ENCODE results near the gene EARS2. TPM values are rescaled to one million over a fixed set of nuclear protein-coding genes. Genes with fewer than 3 reads are reported as not detected.

EARS2 gene
- total and polyA plus RNA-seq, 4 donors: 17.7 to 25.7 (median 22.3) TPM

- H3K27me3 ChIP-seq (ENCODE audit: control insufficient read depth in 3 of 3, insufficient read depth in 3 of 3, low read length in 2 of 3): no peaks in the 10 kb centered on the region
- H3K4me1 ChIP-seq (ENCODE audit: control insufficient read depth in 5 of 5, insufficient read depth in 5 of 5, low read length in 5 of 5): no peaks in the 10 kb centered on the region
- no peak overlapping the region for H3K27ac ChIP-seq (ENCODE audit: low read depth in 1 of 2, low read length in 1 of 2)
- no peak overlapping the region for H3K9ac ChIP-seq (ENCODE audit: insufficient read depth in 1 of 2, low read length in 2 of 2)
- TF ChIP-seq CTCF (IDR thresholded peaks at IDR 0.05; ENCODE audit: control extremely low read depth, extremely low read depth): no peak
- WGBS, 2 donors: 86% methylated on average over 4 of the region's 4 CpGs
- H3K4me3 ChIP-seq: no peak overlapping the region
- no peak for ATAC-seq (ENCODE audit: insufficient read depth, low FRiP score)
- DNase-seq: no peak
- no peaks in the 10 kb centered on the region for H3K9me3 ChIP-seq (ENCODE audit: control insufficient read depth in 4 of 4, insufficient read depth in 3 of 4, low read length in 3 of 4)
- peaks cover 38 to 52% (median 43%) of the 10 kb centered on the region in 4 donors for H3K36me3 ChIP-seq (ENCODE audit: control insufficient read depth in 4 of 4, insufficient read depth in 4 of 4, low read length in 4 of 4)
These were observed 76.9 kb downstream of the EARS2 start for GRCh38 chr16:23480257-23480656.

GRCh38 chr16:23479138-23479537 is 78.0 kb downstream of the EARS2 start:
- ATAC-seq (ENCODE audit: insufficient read depth, low FRiP score): no peak
- Histone ChIP-seq H3K36me3 (ENCODE audit: control insufficient read depth in 4 of 4, insufficient read depth in 4 of 4, low read length in 4 of 4) (peaks cover 37 to 52% (median 45%) of the 10 kb centered on the region in 4 donors), H3K9me3 (ENCODE audit: control insufficient read depth in 4 of 4, insufficient read depth in 3 of 4, low read length in 3 of 4) (no peaks in the 10 kb centered on the region), H3K27ac (ENCODE audit: low read depth in 1 of 2, low read length in 1 of 2) (no peak overlapping the region), H3K4me3 (no peak overlapping the region), H3K9ac (ENCODE audit: insufficient read depth in 1 of 2, low read length in 2 of 2) (no peak overlapping the region), H3K4me1 (ENCODE audit: control insufficient read depth in 5 of 5, insufficient read depth in 5 of 5, low read length in 5 of 5) (no peaks in the 10 kb centered on the region), H3K27me3 (ENCODE audit: control insufficient read depth in 3 of 3, insufficient read depth in 3 of 3, low read length in 2 of 3) (no peaks in the 10 kb centered on the region)
- no peak for TF ChIP-seq CTCF (IDR thresholded peaks at IDR 0.05; ENCODE audit: control extremely low read depth, extremely low read depth)
- DNase-seq: no peak
- WGBS, 2 donors: 90 to 97% methylated on average over 3 of the region's 3 CpGs

- H3K27me3 ChIP-seq (ENCODE audit: control insufficient read depth in 3 of 3, insufficient read depth in 3 of 3, low read length in 2 of 3): no peaks in the 10 kb centered on the region
- no peak for ATAC-seq (ENCODE audit: insufficient read depth, low FRiP score)
- H3K9me3 ChIP-seq (ENCODE audit: control insufficient read depth in 4 of 4, insufficient read depth in 3 of 4, low read length in 3 of 4): no peaks in the 10 kb centered on the region
- H3K9ac ChIP-seq (ENCODE audit: insufficient read depth in 1 of 2, low read length in 2 of 2): no peak overlapping the region
- DNase-seq: no peak
- WGBS, 2 donors: 98 to 99% methylated on average over 3 of the region's 3 CpGs
- no peak for TF ChIP-seq CTCF (IDR thresholded peaks at IDR 0.05; ENCODE audit: control extremely low read depth, extremely low read depth)
- peaks cover 40 to 52% (median 49%) of the 10 kb centered on the region in 4 donors for H3K36me3 ChIP-seq (ENCODE audit: control insufficient read depth in 4 of 4, insufficient read depth in 4 of 4, low read length in 4 of 4)
- H3K4me1 ChIP-seq (ENCODE audit: control insufficient read depth in 5 of 5, insufficient read depth in 5 of 5, low read length in 5 of 5): no peaks in the 10 kb centered on the region
- no peak overlapping the region for H3K27ac ChIP-seq (ENCODE audit: low read depth in 1 of 2, low read length in 1 of 2)
- no peak overlapping the region for H3K4me3 ChIP-seq
These were observed 78.6 kb downstream of the EARS2 start for GRCh38 chr16:23478566-23478965.

GRCh38 chr16:23476289-23476688 is 80.9 kb downstream of the EARS2 start:
- Histone ChIP-seq H3K9me3 (ENCODE audit: control insufficient read depth in 4 of 4, insufficient read depth in 3 of 4, low read length in 3 of 4) (no peaks in the 10 kb centered on the region), H3K27me3 (ENCODE audit: control insufficient read depth in 3 of 3, insufficient read depth in 3 of 3, low read length in 2 of 3) (no peaks in the 10 kb centered on the region), H3K4me3 (no peak overlapping the region), H3K4me1 (ENCODE audit: control insufficient read depth in 5 of 5, insufficient read depth in 5 of 5, low read length in 5 of 5) (no peaks in the 10 kb centered on the region), H3K9ac (ENCODE audit: insufficient read depth in 1 of 2, low read length in 2 of 2) (no peak overlapping the region), H3K36me3 (ENCODE audit: control insufficient read depth in 4 of 4, insufficient read depth in 4 of 4, low read length in 4 of 4) (peaks cover 35 to 51% (median 46%) of the 10 kb centered on the region in 4 donors), H3K27ac (ENCODE audit: low read depth in 1 of 2, low read length in 1 of 2) (no peak overlapping the region)
- 97 to 98% methylated on average over 1 of the region's 1 CpG for WGBS, 2 donors
- DNase-seq: no peak
- no peak for TF ChIP-seq CTCF (IDR thresholded peaks at IDR 0.05; ENCODE audit: control extremely low read depth, extremely low read depth)
- no peak for ATAC-seq (ENCODE audit: insufficient read depth, low FRiP score)

Data from lung (tissue), 12 donors.